Cerebellar cortex (tissue), 1 donor: Measurements from ENCODE around the gene SERPINA9.
"Not testable (repeated sequence)": the region's sequence is repeated elsewhere in the genome, so short reads cannot be mapped to it uniquely, and the experiment has no call there.

Experiments
- DNase-seq: peaks from one replicate; pipeline ENCODE4 v3.0.0-alpha.2; 2015; ENCODE audit warnings: low spot score

Gene SERPINA9

GRCh38 chr14:94423453-94424056 lies 52.4 kb downstream of the SERPINA9 start:
- peak; percentile 60 for DNase-seq

GRCh38 chr14:94421316-94421715 lies 54.7 kb downstream of the SERPINA9 start:
- DNase-seq, result no peak

GRCh38 chr14:94417497-94418205 lies 58.3 kb downstream of the SERPINA9 start:
- DNase-seq, result not testable (repeated sequence)
